GM23338 (cell line): ENCODE data around the gene CAMK1. TPM values are rescaled to one million over a fixed set of nuclear protein-coding genes. Genes with fewer than 3 reads are reported as not detected.

ENCODE experiments used
- ATAC-seq: fragments of 200-7000 bp; cut with Tn5 transposase; 3 replicates; pipeline ENCODE4 v1.9.1; 2020
- DNase-seq: peaks from one replicate; pipeline ENCODE4 v3.0.0-alpha.2; 2015; ENCODE audit warnings: low spot score
- H2AFZ ChIP-seq: fragments of 200-600 bp; sonication (generic); 2 replicates; pipeline ENCODE4 v1.8.0; 2016; ENCODE audit warnings: antibody characterized with exemption, mild to moderate bottlenecking, moderate library complexity
- H3F3A ChIP-seq: fragments of 200-600 bp; sonication (generic); replicated peaks from 2 replicates; pipeline ENCODE4 v1.8.0; 2017; ENCODE audit warnings: antibody characterized with exemption, mixed run types, low read depth
- H3K27ac ChIP-seq: fragments of 200-600 bp; sonication (generic); 2 replicates; pipeline ENCODE4 v1.6.1; 2016; ENCODE audit warnings: low read depth
- H3K27me3 ChIP-seq: fragments of 200-600 bp; sonication (generic); 2 replicates; pipeline ENCODE4 v1.8.0; 2016; ENCODE audit warnings: mild to moderate bottlenecking, mixed run types, moderate library complexity; ENCODE audit not compliant: insufficient read depth
- H3K36me3 ChIP-seq: fragments of 200-600 bp; sonication (generic); 2 replicates; pipeline ENCODE4 v1.8.0; 2016; ENCODE audit warnings: mild to moderate bottlenecking; ENCODE audit not compliant: insufficient read depth
- H3K4me1 ChIP-seq: fragments of 200-600 bp; sonication (generic); 2 replicates; pipeline ENCODE4 v1.8.0; 2016; ENCODE audit warnings: mild to moderate bottlenecking, moderate library complexity; ENCODE audit not compliant: insufficient read depth
- H3K4me2 ChIP-seq: fragments of 200-600 bp; sonication (generic); 2 replicates; pipeline ENCODE4 v1.7.1; 2017; ENCODE audit warnings: mixed run types
- H3K4me3 ChIP-seq: fragments of 200-600 bp; sonication (generic); 2 replicates; pipeline ENCODE4 v1.6.1; 2016; ENCODE audit warnings: mixed run types
- H3K79me2 ChIP-seq: fragments of 200-600 bp; sonication (generic); replicated peaks from 2 replicates; pipeline ENCODE4 v1.8.0; 2017; ENCODE audit warnings: mild to moderate bottlenecking; ENCODE audit not compliant: insufficient read depth
- H3K9me2 ChIP-seq: fragments of 200-600 bp; sonication (generic); 2 replicates; pipeline ENCODE4 v1.8.0; 2017; ENCODE audit not compliant: insufficient read depth
- H4K20me1 ChIP-seq: fragments of 200-600 bp; sonication (generic); replicated peaks from 2 replicates; pipeline ENCODE4 v1.8.0; 2017; ENCODE audit warnings: mild to moderate bottlenecking; ENCODE audit not compliant: insufficient read depth
- H3K27ac Mint-ChIP-seq: 2 replicates; pipeline ENCODE4 v1.8.0; 2020; ENCODE audit warnings: inconsistent platforms, mild to moderate bottlenecking, moderate library complexity, mixed read lengths
- H3K27me3 Mint-ChIP-seq: 3 replicates; pipeline ENCODE4 v1.8.0; 2022; ENCODE audit warnings: low read depth, mild to moderate bottlenecking, moderate library complexity, mixed read lengths, inconsistent platforms; ENCODE audit not compliant: insufficient read depth, poor library complexity
- H3K36me3 Mint-ChIP-seq: 3 replicates; pipeline ENCODE4 v1.8.0; 2021; ENCODE audit warnings: low read depth, mild to moderate bottlenecking, inconsistent platforms, moderate library complexity, mixed read lengths
- H3K4me1 Mint-ChIP-seq: 3 replicates; pipeline ENCODE4 v1.8.0; 2020; ENCODE audit warnings: mild to moderate bottlenecking, inconsistent platforms, mixed read lengths
- H3K4me3 Mint-ChIP-seq: 3 replicates; pipeline ENCODE4 v1.8.0; 2021; ENCODE audit warnings: moderate library complexity, mild to moderate bottlenecking, inconsistent platforms, mixed read lengths
- H3K9me3 Mint-ChIP-seq: 3 replicates; pipeline ENCODE4 v1.8.0; 2020; ENCODE audit warnings: moderate library complexity, mild to moderate bottlenecking, inconsistent platforms, mixed read lengths
- CTCF ChIP-seq, 2 experiments: fragments of 200-600 bp in 1 of 2; sonication (generic) in 1 of 2; conservative IDR thresholded peaks; 2 replicates each; pipeline versions ENCODE4 v1.5.1 to v1.6.1; 2016 to 2017; ENCODE audit warnings: antibody characterized with exemption in 2 of 2, low read depth in 2 of 2, mild to moderate bottlenecking in 2 of 2, moderate library complexity in 1 of 2
- EZH2 ChIP-seq: fragments of 200-600 bp; sonication (generic); IDR thresholded peaks from one replicate; pipeline ENCODE4 v1.8.0; 2017; ENCODE audit warnings: antibody characterized with exemption, mild to moderate bottlenecking, low read depth; ENCODE audit not compliant: unreplicated experiment
- JUNB ChIP-seq: IDR thresholded peaks from one replicate; pipeline ENCODE4 v1.6.1; 2016; ENCODE audit warnings: antibody characterized with exemption; ENCODE audit not compliant: unreplicated experiment
- NANOG ChIP-seq: IDR thresholded peaks from 2 replicates; pipeline ENCODE4 v1.6.1; 2016; ENCODE audit warnings: antibody characterized with exemption, borderline replicate concordance
- POLR2AphosphoS5 ChIP-seq: IDR thresholded peaks from 2 replicates; pipeline ENCODE4 v1.6.1; 2016; ENCODE audit warnings: antibody characterized with exemption, low read depth
- REST ChIP-seq: IDR thresholded peaks from one replicate; pipeline ENCODE4 v1.6.1; 2018; ENCODE audit warnings: antibody characterized with exemption; ENCODE audit not compliant: unreplicated experiment
- polyA plus RNA-seq: library from polyadenylated mRNA; unstranded; fragments of >200 nt; fragmentation: Nextera tagmentation; extraction: Ambion mirVana; gene quantifications from 2 replicates; pipeline ENCODE4 v1.2.1, GENCODE V29; 2016
- total RNA-seq: library from RNA; depleted of rRNA; stranded (reverse); fragments of >200 nt; shearing (Covaris generic); gene quantifications from 2 replicates; pipeline ENCODE4 v1.2.3, GENCODE V29; 2014
- TF ChIP-seq, protein P1 (sequence below): IDR thresholded peaks from 2 replicates; pipeline ENCODE4 v1.6.1; 2016; ENCODE audit warnings: antibody characterized with exemption

CAMK1 gene
- total and polyA plus RNA-seq, 2 experiments from 2014 or later = 4.4 TPM

DNA sequence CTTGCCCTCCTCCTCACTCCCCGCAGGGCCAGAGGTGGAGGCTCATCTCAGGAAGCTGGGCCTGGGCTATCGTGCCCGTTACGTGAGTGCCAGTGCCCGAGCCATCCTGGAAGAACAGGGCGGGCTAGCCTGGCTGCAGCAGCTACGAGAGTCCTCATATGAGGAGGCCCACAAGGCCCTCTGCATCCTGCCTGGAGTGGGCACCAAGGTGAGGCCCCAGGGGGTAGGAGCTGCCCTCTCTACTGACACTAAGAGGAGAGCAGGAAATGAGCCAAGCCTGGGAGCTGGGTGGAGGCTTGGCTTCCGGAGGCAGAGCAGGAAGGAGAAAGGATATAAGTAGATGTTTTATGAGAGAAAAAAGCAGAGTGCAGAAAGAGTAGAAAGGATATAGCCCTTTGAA is 15.1 kb downstream of the CAMK1 start:
- ATAC-seq = no peak
- no peak overlapping the region for H3K4me3 ChIP-seq
- H3K9me2 ChIP-seq = no peaks in the 10 kb centered on the region
- H3K4me2 ChIP-seq = no peak overlapping the region
- H3K4me1 ChIP-seq = peaks cover 9% of the 10 kb centered on the region; the same call in 1 of the 2 replicates
- Mint-ChIP-seq H3K4me3 (no peak overlapping the region), H3K4me1 (peaks cover 3% of the 10 kb centered on the region; the same call in 2 of the 3 replicates), H3K27ac (no peak overlapping the region), H3K27me3 (peaks cover 2% of the 10 kb centered on the region), H3K36me3 (peaks cover 61% of the 10 kb centered on the region), H3K9me3 (no peaks in the 10 kb centered on the region)
- peaks cover 4% of the 10 kb centered on the region for H3K36me3 ChIP-seq
- no peaks in the 10 kb centered on the region; the same call in 1 of the 2 replicates for H4K20me1 ChIP-seq
- H3K27ac ChIP-seq = no peak overlapping the region
- peaks cover 12% of the 10 kb centered on the region for H3K79me2 ChIP-seq
- 0 out of 2 replicates have a peak, but pooled peaks cover 3% of the 10 kb centered on the region for H3F3A ChIP-seq
- no peaks in the 10 kb centered on the region for H3K27me3 ChIP-seq
- no peak overlapping the region for H2AFZ ChIP-seq
- TF ChIP-seq POLR2AphosphoS5 = no peak
- TF ChIP-seq JUNB = no peak
- no peak for TF ChIP-seq EZH2
- DNase-seq = no peak

DNA sequence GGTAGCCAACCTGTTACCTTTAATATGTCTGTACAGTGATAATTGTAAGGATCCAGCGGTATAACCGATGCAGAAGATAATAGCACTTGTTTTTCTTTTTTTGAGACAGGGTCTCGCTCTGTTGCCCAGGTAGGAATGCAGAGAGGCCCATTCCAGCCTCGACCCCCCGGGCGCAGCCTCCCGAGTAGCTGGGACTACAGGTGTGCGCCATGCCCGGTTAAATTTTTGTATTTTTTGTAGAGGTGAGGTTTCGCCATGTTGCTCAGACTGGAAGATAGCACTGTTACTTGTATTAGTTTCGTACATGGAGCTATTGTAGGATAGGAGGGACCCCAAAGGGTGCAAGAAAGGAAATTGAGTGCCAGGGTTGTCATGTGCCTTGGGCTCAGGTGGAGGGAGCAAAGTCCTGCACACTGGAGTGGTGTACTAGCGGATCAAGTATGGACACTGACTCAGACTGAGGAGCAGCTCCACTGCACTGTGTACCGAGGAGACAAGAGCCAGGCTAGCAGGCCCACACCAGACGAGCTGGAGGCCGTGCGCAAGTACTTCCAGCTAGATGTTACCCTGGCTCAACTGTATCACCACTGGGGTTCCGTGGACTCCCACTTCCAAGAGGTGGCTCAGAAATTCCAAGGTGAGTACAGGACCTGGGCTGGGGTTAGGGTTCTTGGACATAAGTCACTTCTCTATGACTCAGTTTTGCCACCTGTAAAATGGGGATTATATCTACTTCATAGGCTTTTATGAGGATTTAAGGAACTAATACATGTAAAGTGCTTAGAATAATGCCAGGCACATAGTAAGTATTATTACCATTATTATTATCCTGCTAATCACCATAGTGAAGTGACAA is 19.0 kb downstream of the CAMK1 start:
- Histone ChIP-seq H3K4me2 (peak overlapping the region; percentile 95), H3K79me2 (peaks cover 12% of the 10 kb centered on the region), H3K4me3 (peak overlapping the region; percentile 86), H3K9me2 (no peaks in the 10 kb centered on the region; the same call in 1 of the 2 replicates), H3K4me1 (peaks cover 9% of the 10 kb centered on the region; the same call in 1 of the 2 replicates), H2AFZ (peak overlapping the region; percentile 93), H3F3A (peaks cover 20% of the 10 kb centered on the region), H3K27me3 (no peaks in the 10 kb centered on the region), H3K27ac (peak overlapping the region; percentile 82; the same call in 1 of the 2 replicates), H3K36me3 (peaks cover 19% of the 10 kb centered on the region), H4K20me1 (no peaks in the 10 kb centered on the region)
- no peak for ATAC-seq
- peaks cover 67% of the 10 kb centered on the region for H3K36me3 Mint-ChIP-seq
- peak overlapping the region; percentile 93 for H3K4me3 Mint-ChIP-seq
- DNase-seq = no peak
- peaks cover 3% of the 10 kb centered on the region; the same call in 2 of the 3 replicates for H3K4me1 Mint-ChIP-seq
- H3K27ac Mint-ChIP-seq = peak overlapping the region; percentile 98
- peaks cover 4% of the 10 kb centered on the region for H3K27me3 Mint-ChIP-seq
- H3K9me3 Mint-ChIP-seq = no peaks in the 10 kb centered on the region
- TF ChIP-seq NANOG (no peak), REST (no peak), CTCF (conservative IDR thresholded peaks at IDR 0.05; ENCODE audit: low read depth in 2 of 2) (no peak)
- TF ChIP-seq, protein P1, sequence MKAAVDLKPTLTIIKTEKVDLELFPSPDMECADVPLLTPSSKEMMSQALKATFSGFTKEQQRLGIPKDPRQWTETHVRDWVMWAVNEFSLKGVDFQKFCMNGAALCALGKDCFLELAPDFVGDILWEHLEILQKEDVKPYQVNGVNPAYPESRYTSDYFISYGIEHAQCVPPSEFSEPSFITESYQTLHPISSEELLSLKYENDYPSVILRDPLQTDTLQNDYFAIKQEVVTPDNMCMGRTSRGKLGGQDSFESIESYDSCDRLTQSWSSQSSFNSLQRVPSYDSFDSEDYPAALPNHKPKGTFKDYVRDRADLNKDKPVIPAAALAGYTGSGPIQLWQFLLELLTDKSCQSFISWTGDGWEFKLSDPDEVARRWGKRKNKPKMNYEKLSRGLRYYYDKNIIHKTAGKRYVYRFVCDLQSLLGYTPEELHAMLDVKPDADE = no peak
